ENCODE results near the gene AP2A1.

Gene AP2A1

GRCh38 chr19:49766930-49767299 lies at the start of gene AP2A1:
AP2A1 (plus strand) TSS chr19:49767001; CDS start chr19:49767134, 133 bp downstream.
- TF ChIP-seq ESRRG (CRISPR knock-in tag; IDR thresholded peaks at IDR 0.05), result no peak
- TF ChIP-seq PPARA (CRISPR knock-in tag; IDR thresholded peaks at IDR 0.05; ENCODE audit: borderline replicate concordance), result no peak
- no peak for TF ChIP-seq ZFP30 (CRISPR knock-in tag; IDR thresholded peaks at IDR 0.05)
- no peak for TF ChIP-seq PATZ1 (CRISPR knock-in tag; IDR thresholded peaks at IDR 0.05; ENCODE audit: borderline replicate concordance)
- no peak for TF ChIP-seq ARNTL (CRISPR knock-in tag; IDR thresholded peaks at IDR 0.05; ENCODE audit: borderline replicate concordance, low read depth)
- no peak for TF ChIP-seq CSDC2 (CRISPR knock-in tag; IDR thresholded peaks at IDR 0.05)
- TF ChIP-seq TSHZ2 (CRISPR knock-in tag; IDR thresholded peaks at IDR 0.05), result no peak
- no peak for TF ChIP-seq ZNF565 (CRISPR knock-in tag; conservative IDR thresholded peaks at IDR 0.05; ENCODE audit: low read depth)
- TF ChIP-seq TCF4 (CRISPR knock-in tag; IDR thresholded peaks at IDR 0.05; ENCODE audit: borderline replicate concordance), result no peak
- TF ChIP-seq ZFP3 (CRISPR knock-in tag; IDR thresholded peaks at IDR 0.05), result no peak
- no peak for TF ChIP-seq CSRNP3 (CRISPR knock-in tag; IDR thresholded peaks at IDR 0.05)
- TF ChIP-seq ZNF70 (CRISPR knock-in tag; IDR thresholded peaks at IDR 0.05), result no peak
- TF ChIP-seq RARB (CRISPR knock-in tag; IDR thresholded peaks at IDR 0.05), result no peak
- TF ChIP-seq POU6F1 (CRISPR knock-in tag; IDR thresholded peaks at IDR 0.05; ENCODE audit: borderline replicate concordance, low read depth), result no peak
- TF ChIP-seq GLIS3 (CRISPR knock-in tag; IDR thresholded peaks at IDR 0.05), result no peak
- no peak for ATAC-seq

- TF ChIP-seq CREB5 (CRISPR knock-in tag; IDR thresholded peaks at IDR 0.05; ENCODE audit: low read depth) (no peak), PPARA (CRISPR knock-in tag; IDR thresholded peaks at IDR 0.05; ENCODE audit: borderline replicate concordance) (no peak), ESRRG (CRISPR knock-in tag; IDR thresholded peaks at IDR 0.05) (no peak), ZNF565 (CRISPR knock-in tag; conservative IDR thresholded peaks at IDR 0.05; ENCODE audit: low read depth) (no peak), SNAI2 (CRISPR knock-in tag; IDR thresholded peaks at IDR 0.05) (no peak), TCF4 (CRISPR knock-in tag; IDR thresholded peaks at IDR 0.05; ENCODE audit: borderline replicate concordance) (no peak), ZNF8 (CRISPR knock-in tag; IDR thresholded peaks at IDR 0.05) (no peak), ZNF70 (CRISPR knock-in tag; IDR thresholded peaks at IDR 0.05) (no peak), GLIS3 (CRISPR knock-in tag; IDR thresholded peaks at IDR 0.05) (no peak), POU6F1 (CRISPR knock-in tag; IDR thresholded peaks at IDR 0.05; ENCODE audit: borderline replicate concordance, low read depth) (no peak), ARNTL (CRISPR knock-in tag; IDR thresholded peaks at IDR 0.05; ENCODE audit: borderline replicate concordance, low read depth) (no peak), RARB (CRISPR knock-in tag; IDR thresholded peaks at IDR 0.05) (no peak), BACH2 (CRISPR knock-in tag; IDR thresholded peaks at IDR 0.05; ENCODE audit: borderline replicate concordance) (no peak), PATZ1 (CRISPR knock-in tag; IDR thresholded peaks at IDR 0.05; ENCODE audit: borderline replicate concordance) (no peak), OSR1 (CRISPR knock-in tag; IDR thresholded peaks at IDR 0.05) (no peak), TSHZ2 (CRISPR knock-in tag; IDR thresholded peaks at IDR 0.05) (no peak), ZFP30 (CRISPR knock-in tag; IDR thresholded peaks at IDR 0.05) (no peak), ZFP3 (CRISPR knock-in tag; IDR thresholded peaks at IDR 0.05) (no peak), CSDC2 (CRISPR knock-in tag; IDR thresholded peaks at IDR 0.05) (no peak), TOX (CRISPR knock-in tag; IDR thresholded peaks at IDR 0.05; ENCODE audit: borderline replicate concordance) (no peak)
- ATAC-seq, result no peak
Measured at GRCh38 chr19:49718511-49718910, 48.3 kb upstream of the AP2A1 start.

All from SK-N-SH treated with all-trans-retinoic acid at 6 μM for 48 hours (cell line).